Suprapubic skin (tissue), 4 donors: ENCODE data around the gene KICS2.

ENCODE experiments used
- CTCF ChIP-seq, 2 donors: fragments of 200-600 bp in 1 of 2; fragments of 450-650 bp in 1 of 2; sonication (generic) in 1 of 2; IDR thresholded peaks; one replicate each; pipeline ENCODE4 v1.5.1; 2016 to 2019; ENCODE audit warnings: antibody characterized with exemption in 2 of 2, mild to moderate bottlenecking in 1 of 2, moderate library complexity in 1 of 2
- POLR2A ChIP-seq, 2 donors: fragments of 450-650 bp; IDR thresholded peaks; one replicate each; pipeline ENCODE4 v1.6.1; 2017; ENCODE audit warnings: antibody characterized with exemption in 2 of 2, mild to moderate bottlenecking in 2 of 2, moderate library complexity in 2 of 2
- POLR2AphosphoS5 ChIP-seq, 3 donors: sonication (generic); formaldehyde crosslinking; IDR thresholded peaks; one replicate each; pipeline ENCODE4 v1.6.1; 2017; ENCODE audit warnings: antibody characterized with exemption in 3 of 3

GRCh38 chr12:64212119-64212746, 9.9 kb downstream of the KICS2 start:
- TF ChIP-seq CTCF (IDR thresholded peaks at IDR 0.05) = no peak
- no peak for TF ChIP-seq POLR2AphosphoS5 (IDR thresholded peaks at IDR 0.05)
- no peak for TF ChIP-seq POLR2A (IDR thresholded peaks at IDR 0.05)
